K562 (cell line): ENCODE measurements around the gene OR52W1. TPM values are rescaled to one million over a fixed set of nuclear protein-coding genes. Genes with fewer than 3 reads are reported as not detected.

Experiments used
- ATAC-seq: fragments of 200-7000 bp; cut with Tn5 transposase; 3 replicates; pipeline ENCODE4 v1.9.1; 2020; ENCODE audit warnings: moderate library complexity
- BruUV-seq: library from RNA; stranded (reverse); fragments of 400-500 nt; replicated peaks from 2 replicates; lab custom pipeline; 2021; lab: Mats Ljungman, UMichigan
- CTCF ChIA-PET: fragments of 300-600 bp; formaldehyde crosslinking; extraction: SDS; loops from one replicate; lab custom pipeline; 2021; ENCODE audit warnings: low intra/inter-chr PET ratio; lab: Yijun Ruan, JAX
- POLR2A ChIA-PET: fragments of 300-600, 350-650 bp; sonication (Branson Sonifier 250); formaldehyde crosslinking; extraction: SDS; loops from one replicate; lab custom pipeline; 2021; ENCODE audit warnings: antibody characterized with exemption, inconsistent platforms; lab: Yijun Ruan, JAX
- DNase-seq, 4 experiments: peaks; one replicate each; pipeline versions ENCODE4 v3.0.0 to v3.0.0-alpha.2; 2011 to 2018; ENCODE audit warnings: low spot score in 3 of 4, mixed read lengths in 3 of 4; ENCODE audit errors: extremely low read depth in 1 of 4
- FAIRE-seq: peaks from 2 replicates; lab custom pipeline; 2011; peaks lifted over from hg19 to GRCh38; lab: Jason Lieb, UNC
- H2AFZ ChIP-seq: 2 replicates; pipeline ENCODE4 v1.6.0; 2011; ENCODE audit warnings: low read depth, low read length, control low read depth, inconsistent platforms
- H3K27ac ChIP-seq: fragments of 200-600 bp; 3 replicates; pipeline ENCODE4 v1.8.0; 2011; ENCODE audit warnings: low read depth, mild to moderate bottlenecking, control low read depth, inconsistent platforms, low read length, moderate library complexity, mixed read lengths; ENCODE audit errors: extremely low read depth
- H3K27me3 ChIP-seq, 2 experiments: fragments of 300-600 bp in 1 of 2; 2 replicates in 1 of 2; 3 replicates in 1 of 2; pipeline versions ENCODE4 v1.6.0 to v1.8.0; 2011; ENCODE audit warnings: inconsistent platforms in 2 of 2, low read length in 2 of 2, mild to moderate bottlenecking in 1 of 2, mixed read lengths in 1 of 2, moderate library complexity in 1 of 2; ENCODE audit not compliant: control insufficient read depth in 2 of 2, insufficient read depth in 2 of 2
- H3K36me3 ChIP-seq: fragments of 300-600 bp; 3 replicates; pipeline ENCODE4 v1.8.0; 2011; ENCODE audit warnings: mild to moderate bottlenecking, low read length, inconsistent platforms; ENCODE audit not compliant: control insufficient read depth, insufficient read depth
- H3K4me1 ChIP-seq, 2 experiments: fragments of 200-600 bp in 1 of 2; replicated peaks in 1 of 2; 2 replicates in 1 of 2; 3 replicates in 1 of 2; pipeline versions ENCODE4 v1.5.1 to v1.8.0; 2011; ENCODE audit warnings: inconsistent platforms in 2 of 2, low read length in 2 of 2, mild to moderate bottlenecking in 1 of 2, mixed read lengths in 1 of 2, moderate library complexity in 1 of 2; ENCODE audit not compliant: control insufficient read depth in 2 of 2, insufficient read depth in 2 of 2
- H3K4me2 ChIP-seq: 2 replicates; pipeline ENCODE4 v1.6.1; 2011; ENCODE audit warnings: low read length, control low read depth, inconsistent platforms, mixed read lengths; ENCODE audit not compliant: insufficient read depth
- H3K4me3 ChIP-seq: fragments of 200-600 bp; sonication (generic), shearing (Covaris generic); 2 replicates; pipeline ENCODE4 v1.5.1; 2016; ENCODE audit warnings: control low read depth, inconsistent platforms
- H3K79me2 ChIP-seq: fragments of 200-600 bp; 3 replicates; pipeline ENCODE4 v1.8.0; 2011; ENCODE audit warnings: low read length, inconsistent platforms; ENCODE audit not compliant: control insufficient read depth, insufficient read depth
- H3K9ac ChIP-seq, 2 experiments: 2 replicates each; pipeline versions ENCODE4 v1.6.0 to v1.6.1; 2011; ENCODE audit warnings: low read depth in 2 of 2, low read length in 2 of 2, control low read depth in 1 of 2, inconsistent platforms in 1 of 2, mild to moderate bottlenecking in 1 of 2, mixed read lengths in 1 of 2; ENCODE audit not compliant: insufficient read depth in 1 of 2
- H3K9me1 ChIP-seq: one replicate; pipeline ENCODE4 v1.6.0; 2011; ENCODE audit warnings: inconsistent platforms, mild to moderate bottlenecking, low read length, moderate library complexity; ENCODE audit not compliant: control insufficient read depth, insufficient read depth
- H3K9me3 ChIP-seq: replicated peaks from 2 replicates; pipeline ENCODE4 v1.5.1; 2011; ENCODE audit warnings: low read depth, low read length, inconsistent platforms; ENCODE audit not compliant: control insufficient read depth, insufficient read depth
- H4K20me1 ChIP-seq: replicated peaks from 2 replicates; pipeline ENCODE4 v1.6.1; 2011; ENCODE audit warnings: low read length, inconsistent platforms, mixed read lengths; ENCODE audit not compliant: control insufficient read depth, insufficient read depth
- CEBPB ChIP-seq: fragments of 450-650 bp; IDR thresholded peaks from 2 replicates; pipeline ENCODE4 v1.6.1; 2016; ENCODE audit warnings: missing genetic modification characterization, missing compliant biosample characterization
- CEBPG ChIP-seq, 3 experiments: fragments of 200-800 bp in 1 of 3; sonication (Bioruptor generic) in 1 of 3; sonication (generic) in 1 of 3; formaldehyde crosslinking in 1 of 3; IDR thresholded peaks in 2 of 3; conservative IDR thresholded peaks in 1 of 3; 2 replicates each; pipeline versions ENCODE4 v1.6.1 to v1.8.0; 2016 to 2022; ENCODE audit warnings: missing compliant biosample characterization in 2 of 3, missing genetic modification characterization in 2 of 3, mild to moderate bottlenecking in 1 of 3, missing genetic modification reagents in 1 of 3
- DACH1 ChIP-seq: fragments of 450-650 bp; IDR thresholded peaks from 2 replicates; pipeline ENCODE4 v1.6.1; 2018; ENCODE audit not compliant: partially characterized antibody
- EGR1 ChIP-seq: fragments of 450-650 bp; conservative IDR thresholded peaks from 2 replicates; pipeline ENCODE4 v1.6.1; 2017; ENCODE audit warnings: mild to moderate bottlenecking
- ELF4 ChIP-seq: fragments of 450-650 bp; formaldehyde crosslinking; IDR thresholded peaks from 2 replicates; pipeline ENCODE4 v1.4.0; 2022; ENCODE audit warnings: missing genetic modification characterization
- FOXP1 ChIP-seq: sonication (generic); formaldehyde crosslinking; IDR thresholded peaks from 2 replicates; pipeline ENCODE4 v1.8.0; 2022; ENCODE audit warnings: mild to moderate bottlenecking, missing genetic modification reagents
- GABPB1 ChIP-seq: sonication (generic); formaldehyde crosslinking; IDR thresholded peaks from 2 replicates; pipeline ENCODE4 v1.8.0; 2022; ENCODE audit warnings: mild to moderate bottlenecking, missing genetic modification reagents
- MYC ChIP-seq, 2 experiments: fragments of 250-450 bp in 1 of 2; sonication (Bioruptor Pico) in 1 of 2; IDR thresholded peaks; 2 replicates each; pipeline versions ENCODE4 v1.5.1 to v1.6.1; 2012 to 2021; ENCODE audit warnings: low read depth in 2 of 2, borderline replicate concordance in 1 of 2, improper control_type of control experiment in 1 of 2, low read length in 1 of 2, mild to moderate bottlenecking in 1 of 2, moderate library complexity in 1 of 2
- POLR2H ChIP-seq: IDR thresholded peaks from 2 replicates; pipeline ENCODE4 v1.6.1; 2016; ENCODE audit warnings: missing genetic modification characterization, low read depth, mild to moderate bottlenecking, control low read depth, missing compliant biosample characterization, moderate library complexity
- TCF7L2 ChIP-seq: fragments of 150-350 bp; IDR thresholded peaks from 2 replicates; pipeline ENCODE4 v1.6.1; 2016; ENCODE audit warnings: low read depth, mild to moderate bottlenecking, low read length, moderate library complexity
- ZNF23 ChIP-seq: fragments of 250-450 bp; sonication (Bioruptor Pico); IDR thresholded peaks from 2 replicates; pipeline ENCODE4 v1.4.0; 2020; ENCODE audit warnings: mild to moderate bottlenecking
- ZNF695 ChIP-seq: fragments of 450-650 bp; formaldehyde crosslinking; IDR thresholded peaks from 2 replicates; pipeline ENCODE4 v1.4.0; 2020; ENCODE audit warnings: mild to moderate bottlenecking, moderate library complexity
- WGBS: fragments of 100-300 bp; shearing (Covaris generic); methylation state at CpG from one replicate; pipeline ENCODE4 v1.1.6; 2016; ENCODE audit warnings: low coverage, mixed read lengths; ENCODE audit not compliant: insufficient coverage; ENCODE audit errors: missing lambda C conversion rate; 5-methylcytosine and 5-hydroxymethylcytosine counted together
- in situ Hi-C: fragments of 300-500 bp; cut with MboI; formaldehyde crosslinking; loops from 4 replicates; pipeline ENCODE4 v1.15.0; 2018; ENCODE audit warnings: inconsistent platforms, mixed read lengths
- intact Hi-C: fragments of 100-400 bp; cut with micrococcal nuclease; formaldehyde crosslinking; loops from 2 replicates; pipeline ENCODE4 v1.14.2; 2022
- polyA plus RNA-seq, 8 experiments: library from polyadenylated mRNA; depleted of rRNA in 4 of 8; stranded (reverse) in 5 of 8; unstranded in 3 of 8; fragments of >200 nt; fragmentation: Nextera tagmentation in 2 of 8; fragmentation: Illumina TruSeq in 1 of 8; extraction: Ambion mirVana in 2 of 8; extraction: Trizol in 1 of 8; gene quantifications; 2 replicates each; pipeline versions ENCODE4 v1.2.1 to v1.2.3, GENCODE V29; 2011 to 2014; ENCODE audit warnings: inconsistent platforms in 1 of 8, missing spikeins in 1 of 8
- total RNA-seq, 7 experiments: library from RNA; depleted of rRNA in 6 of 7; stranded (reverse); fragments of >200 nt in 6 of 7; fragmentation: Illumina TruSeq in 2 of 7; extraction: Trizol in 2 of 7; gene quantifications; 2 replicates each; pipeline versions ENCODE4 v1.2.1 to v1.2.3, GENCODE V29; 2011 to 2021; ENCODE audit warnings: low replicate concordance in 1 of 7
- TF ChIP-seq, protein P1 (sequence below): fragments of 450-650 bp; conservative IDR thresholded peaks from 2 replicates; pipeline ENCODE4 v1.6.1; 2016; ENCODE audit warnings: missing genetic modification characterization, low read depth, mild to moderate bottlenecking, control low read depth, missing compliant biosample characterization
- TF ChIP-seq, protein P2 (sequence below), 2 experiments: fragments of 450-650 bp; conservative IDR thresholded peaks; 2 replicates each; pipeline ENCODE4 v1.6.1; 2017; ENCODE audit warnings: mild to moderate bottlenecking in 2 of 2, moderate library complexity in 2 of 2

Gene OR52W1
- total and polyA plus RNA-seq, 9 of the 15 experiments (the other 6 are each of a cell fraction or from before 2014, with no cell fraction given) = not detected

DNA sequence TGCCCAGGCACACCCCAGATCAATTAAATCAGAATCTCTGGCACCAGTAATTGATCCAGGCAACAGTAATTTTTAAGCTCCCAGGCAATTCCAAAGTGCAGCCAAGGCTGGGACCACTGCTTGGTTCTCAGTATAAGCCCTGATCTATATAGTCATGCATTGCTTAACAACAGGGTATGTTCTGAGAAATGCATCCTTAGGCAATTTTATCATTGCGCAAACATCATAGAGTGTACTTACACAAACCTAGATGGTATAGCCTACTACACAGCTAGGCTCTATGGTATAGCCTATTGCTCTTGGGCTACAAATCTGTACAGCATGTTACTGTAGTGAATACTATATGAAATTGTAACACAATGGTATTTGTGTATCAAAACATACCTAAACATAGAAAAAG, 5.7 kb downstream of the OR52W1 start:
- CTCF ChIA-PET = no interaction called here
- ATAC-seq = no peak
- H3K9me1 ChIP-seq = no peaks in the 10 kb centered on the region
- 100% methylated on average over 1 of the region's 1 CpG for WGBS
- H3K4me1 ChIP-seq = no peaks in the 10 kb centered on the region
- no peak for TF ChIP-seq FOXP1 (CRISPR knock-in tag)
- TF ChIP-seq, protein P1, sequence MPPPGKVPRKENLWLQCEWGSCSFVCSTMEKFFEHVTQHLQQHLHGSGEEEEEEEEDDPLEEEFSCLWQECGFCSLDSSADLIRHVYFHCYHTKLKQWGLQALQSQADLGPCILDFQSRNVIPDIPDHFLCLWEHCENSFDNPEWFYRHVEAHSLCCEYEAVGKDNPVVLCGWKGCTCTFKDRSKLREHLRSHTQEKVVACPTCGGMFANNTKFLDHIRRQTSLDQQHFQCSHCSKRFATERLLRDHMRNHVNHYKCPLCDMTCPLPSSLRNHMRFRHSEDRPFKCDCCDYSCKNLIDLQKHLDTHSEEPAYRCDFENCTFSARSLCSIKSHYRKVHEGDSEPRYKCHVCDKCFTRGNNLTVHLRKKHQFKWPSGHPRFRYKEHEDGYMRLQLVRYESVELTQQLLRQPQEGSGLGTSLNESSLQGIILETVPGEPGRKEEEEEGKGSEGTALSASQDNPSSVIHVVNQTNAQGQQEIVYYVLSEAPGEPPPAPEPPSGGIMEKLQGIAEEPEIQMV = no peak
- TF ChIP-seq POLR2H (tag) = no peak
- TF ChIP-seq TCF7L2 = no peak
- no peak for TF ChIP-seq ZNF23
- TF ChIP-seq CEBPB (tag) = peak; percentile 87
- TF ChIP-seq, protein P2, sequence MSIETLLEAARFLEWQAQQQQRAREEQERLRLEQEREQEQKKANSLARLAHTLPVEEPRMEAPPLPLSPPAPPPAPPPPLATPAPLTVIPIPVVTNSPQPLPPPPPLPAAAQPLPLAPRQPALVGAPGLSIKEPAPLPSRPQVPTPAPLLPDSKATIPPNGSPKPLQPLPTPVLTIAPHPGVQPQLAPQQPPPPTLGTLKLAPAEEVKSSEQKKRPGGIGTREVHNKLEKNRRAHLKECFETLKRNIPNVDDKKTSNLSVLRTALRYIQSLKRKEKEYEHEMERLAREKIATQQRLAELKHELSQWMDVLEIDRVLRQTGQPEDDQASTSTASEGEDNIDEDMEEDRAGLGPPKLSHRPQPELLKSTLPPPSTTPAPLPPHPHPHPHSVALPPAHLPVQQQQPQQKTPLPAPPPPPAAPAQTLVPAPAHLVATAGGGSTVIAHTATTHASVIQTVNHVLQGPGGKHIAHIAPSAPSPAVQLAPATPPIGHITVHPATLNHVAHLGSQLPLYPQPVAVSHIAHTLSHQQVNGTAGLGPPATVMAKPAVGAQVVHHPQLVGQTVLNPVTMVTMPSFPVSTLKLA (conservative IDR thresholded peaks at IDR 0.05) = no peak
- TF ChIP-seq CEBPG (CRISPR knock-in tag; IDR thresholded peaks at IDR 0.05) = no peak
- peak; percentile 8 to 39; a peak in 1 of 4 replicates for TF ChIP-seq CEBPG (tag; conservative IDR thresholded peaks at IDR 0.05 in 1 of 2, IDR thresholded peaks at IDR 0.05 in 1 of 2)
- TF ChIP-seq GABPB1 = no peak
- no peak for TF ChIP-seq EGR1
- no peak for TF ChIP-seq ZNF695 (CRISPR knock-in tag)
- TF ChIP-seq DACH1 = no peak
- no peak for TF ChIP-seq ELF4 (CRISPR knock-in tag)
- TF ChIP-seq MYC (IDR thresholded peaks at IDR 0.05; ENCODE audit: low read depth, low read length) = no peak
- no peak for TF ChIP-seq MYC (CRISPR knock-in tag; IDR thresholded peaks at IDR 0.05; ENCODE audit: borderline replicate concordance, low read depth)
- no peaks in the 10 kb centered on the region; a peak in 1 of 5 replicates for H3K27me3 ChIP-seq
- H3K36me3 ChIP-seq = peaks cover 12% of the 10 kb centered on the region; the same call in 2 of the 3 replicates
- no peak overlapping the region for H2AFZ ChIP-seq
- FAIRE-seq = no peak
- BruUV-seq = no TSS peak
- no peaks in the 10 kb centered on the region for H4K20me1 ChIP-seq
- no peak overlapping the region for H3K9ac ChIP-seq
- H3K4me3 ChIP-seq = no peak overlapping the region
- H3K9me3 ChIP-seq = no peaks in the 10 kb centered on the region
- no peak overlapping the region for H3K27ac ChIP-seq
- intact Hi-C loops (no loop called here), in situ Hi-C loops (no loop called here)
- POLR2A ChIA-PET = interaction anchor here (0.6 to 0.7 kb wide), 2 partner anchors 13 to 30 kb away, joined by 3 read pairs; no protein-coding TSS in a partner anchor
- no peaks in the 10 kb centered on the region; the same call in 2 of the 3 replicates for H3K79me2 ChIP-seq
- H3K4me2 ChIP-seq = no peak overlapping the region
- no peak for DNase-seq
